HEK293 (cell line): Measurements from ENCODE around the gene NMB.

Source experiments
- CTCF ChIA-PET: fragments of 350-600 bp; formaldehyde crosslinking; extraction: SDS; loops from one replicate; lab custom pipeline; 2021; ENCODE audit warnings: antibody characterized with exemption; lab: Yijun Ruan, JAX
- POLR2A ChIA-PET: fragments of 300-600 bp; formaldehyde crosslinking; extraction: SDS; loops from one replicate; lab custom pipeline; 2020; ENCODE audit warnings: antibody characterized with exemption, inconsistent platforms; lab: Yijun Ruan, JAX
- H3K27ac ChIP-seq: fragments of 200-500 bp; sonication (Bioruptor generic); 2 replicates; pipeline ENCODE4 v1.5.1; 2014; ENCODE audit warnings: low read depth, low read length, control low read depth, inconsistent platforms; ENCODE audit errors: extremely low read depth
- H3K36me3 ChIP-seq, 2 experiments: fragments of 200-500 bp in 1 of 2; sonication (Bioruptor generic) in 1 of 2; 1 replicate in 1 of 2; 2 replicates in 1 of 2; pipeline ENCODE4 v1.5.1; 2014 to 2017; ENCODE audit warnings: inconsistent platforms in 2 of 2, low read length in 2 of 2; ENCODE audit not compliant: control insufficient read depth in 2 of 2, insufficient read depth in 1 of 2
- H3K4me1 ChIP-seq: fragments of 200-500 bp; sonication (Bioruptor generic); 2 replicates; pipeline ENCODE4 v1.5.1; 2014; ENCODE audit warnings: mild to moderate bottlenecking, low read length, inconsistent platforms; ENCODE audit not compliant: control insufficient read depth, insufficient read depth
- H3K4me3 ChIP-seq: 2 replicates; pipeline ENCODE4 v1.5.1; 2011; ENCODE audit warnings: low read depth, mild to moderate bottlenecking, control low read depth, low read length, moderate library complexity
- H3K9me3 ChIP-seq: fragments of 200-500 bp; sonication (Bioruptor generic); 2 replicates; pipeline ENCODE4 v1.5.1; 2014; ENCODE audit warnings: low read depth, low read length, inconsistent platforms; ENCODE audit not compliant: control insufficient read depth, insufficient read depth
- ATF2 ChIP-seq: fragments of 450-650 bp; formaldehyde crosslinking; IDR thresholded peaks from 2 replicates; pipeline ENCODE4 v1.5.1; 2016; ENCODE audit warnings: missing biosample characterization, missing genetic modification characterization, low read depth
- KLF10 ChIP-seq: fragments of 450-650 bp; IDR thresholded peaks from 2 replicates; pipeline ENCODE4 v1.5.1; 2018; ENCODE audit warnings: missing biosample characterization, mild to moderate bottlenecking, missing genetic modification characterization
- PBX3 ChIP-seq: sonication (generic); formaldehyde crosslinking; IDR thresholded peaks from 2 replicates; pipeline ENCODE4 v1.8.1; 2022; ENCODE audit warnings: mild to moderate bottlenecking, moderate library complexity, missing genetic modification reagents
- PRDM10 ChIP-seq: fragments of 450-650 bp; formaldehyde crosslinking; IDR thresholded peaks from 2 replicates; pipeline ENCODE4 v1.5.1; 2016; ENCODE audit warnings: missing biosample characterization, missing genetic modification characterization
- SCRT1 ChIP-seq: fragments of 450-650 bp; formaldehyde crosslinking; IDR thresholded peaks from 2 replicates; pipeline ENCODE4 v1.5.1; 2016; ENCODE audit warnings: missing biosample characterization, missing genetic modification characterization, borderline replicate concordance
- TCF7L2 ChIP-seq: IDR thresholded peaks from 2 replicates; pipeline ENCODE4 v1.6.1; 2011; ENCODE audit warnings: low read depth, mild to moderate bottlenecking, inconsistent platforms, low read length, moderate library complexity, borderline replicate concordance
- TSHZ1 ChIP-seq: fragments of 450-650 bp; formaldehyde crosslinking; IDR thresholded peaks from 2 replicates; pipeline ENCODE4 v1.5.1; 2016; ENCODE audit warnings: missing biosample characterization, missing genetic modification characterization, borderline replicate concordance
- YY1 ChIP-seq: fragments of 450-650 bp; formaldehyde crosslinking; IDR thresholded peaks from 2 replicates; pipeline ENCODE4 v1.5.1; 2018; ENCODE audit warnings: missing biosample characterization, missing genetic modification characterization
- ZFP3 ChIP-seq: fragments of 450-650 bp; formaldehyde crosslinking; IDR thresholded peaks from 2 replicates; pipeline ENCODE4 v1.5.1; 2016; ENCODE audit warnings: low read depth, missing biosample characterization, missing genetic modification characterization
- ZIC2 ChIP-seq: fragments of 450-650 bp; formaldehyde crosslinking; IDR thresholded peaks from 2 replicates; pipeline ENCODE4 v1.5.1; 2016; ENCODE audit warnings: missing biosample characterization, missing genetic modification characterization
- ZNF175 ChIP-seq: fragments of 450-650 bp; formaldehyde crosslinking; IDR thresholded peaks from 2 replicates; pipeline ENCODE4 v1.5.1; 2016; ENCODE audit warnings: missing biosample characterization, missing genetic modification characterization
- ZNF223 ChIP-seq: fragments of 450-650 bp; formaldehyde crosslinking; IDR thresholded peaks from 2 replicates; pipeline ENCODE4 v1.5.1; 2016; ENCODE audit warnings: missing biosample characterization, missing genetic modification characterization
- ZNF280D ChIP-seq: fragments of 450-650 bp; formaldehyde crosslinking; IDR thresholded peaks from 2 replicates; pipeline ENCODE4 v1.5.1; 2016; ENCODE audit warnings: missing biosample characterization, missing genetic modification characterization
- ZNF302 ChIP-seq: fragments of 450-650 bp; formaldehyde crosslinking; IDR thresholded peaks from 2 replicates; pipeline ENCODE4 v1.5.1; 2016; ENCODE audit warnings: missing biosample characterization, missing genetic modification characterization, low read depth
- ZNF362 ChIP-seq: fragments of 450-650 bp; formaldehyde crosslinking; IDR thresholded peaks from 2 replicates; pipeline ENCODE4 v1.5.1; 2016; ENCODE audit warnings: missing biosample characterization, missing genetic modification characterization
- ZNF510 ChIP-seq: fragments of 450-650 bp; formaldehyde crosslinking; IDR thresholded peaks from 2 replicates; pipeline ENCODE4 v1.5.1; 2018; ENCODE audit warnings: mild to moderate bottlenecking, missing genetic modification characterization, missing biosample characterization; ENCODE audit not compliant: insufficient replicate concordance
- ZNF513 ChIP-seq: fragments of 450-650 bp; IDR thresholded peaks from 2 replicates; pipeline ENCODE4 v1.5.1; 2018; ENCODE audit warnings: missing biosample characterization, missing genetic modification characterization
- ZNF514 ChIP-seq: fragments of 450-650 bp; formaldehyde crosslinking; IDR thresholded peaks from 2 replicates; pipeline ENCODE4 v1.5.1; 2016; ENCODE audit warnings: missing biosample characterization, missing genetic modification characterization
- ZNF626 ChIP-seq: fragments of 450-650 bp; sonication (Bioruptor Pico); formaldehyde crosslinking; IDR thresholded peaks from 2 replicates; pipeline ENCODE4 v1.5.1; 2018; ENCODE audit warnings: missing biosample characterization, missing genetic modification characterization, inconsistent platforms
- ZNF830 ChIP-seq: fragments of 450-650 bp; IDR thresholded peaks from 2 replicates; pipeline ENCODE4 v1.5.0; 2018; ENCODE audit warnings: missing biosample characterization, missing genetic modification characterization, low read depth, mild to moderate bottlenecking, moderate library complexity

NMB gene

GRCh38 chr15:84631706-84632272 is 26.2 kb downstream of the NMB start (continued):
- TF ChIP-seq TSHZ1 (tag by site-specific recombination) (no peak), ZNF513 (tag by site-specific recombination) (peak; percentile 57), SCRT1 (no peak), ZNF302 (tag by site-specific recombination) (no peak), ZNF223 (tag by site-specific recombination) (no peak)

GRCh38 chr15:84629033-84629432 is 29.0 kb downstream of the NMB start:
- Histone ChIP-seq H3K4me1 (peaks cover 4% of the 10 kb centered on the region), H3K9me3 (no peaks in the 10 kb centered on the region), H3K27ac (no peak overlapping the region), H3K4me3 (no peak overlapping the region), H3K36me3 (no peaks in the 10 kb centered on the region)
- ChIA-PET POLR2A (no interaction called here), CTCF (interaction anchor here (0.6 to 1.5 kb wide), 5 partner anchors 9 to 83 kb away, joined by 3 to 4 read pairs (median 3); no protein-coding TSS in a partner anchor)
- TF ChIP-seq ZFP3 (tag by site-specific recombination): no peak
- no peak for TF ChIP-seq YY1 (tag by site-specific recombination)
- TF ChIP-seq ZNF830 (tag by site-specific recombination): no peak
- TF ChIP-seq ZNF514 (tag by site-specific recombination): no peak
- no peak for TF ChIP-seq ZIC2 (tag by site-specific recombination)
- no peak for TF ChIP-seq ATF2 (tag by site-specific recombination)
- no peak for TF ChIP-seq TCF7L2
- no peak for TF ChIP-seq ZNF175 (tag by site-specific recombination)
- no peak for TF ChIP-seq ZNF280D
- TF ChIP-seq ZNF626 (tag by site-specific recombination): no peak
- TF ChIP-seq KLF10 (tag by site-specific recombination): no peak
- TF ChIP-seq ZNF510 (tag by site-specific recombination): peak; percentile 70
- no peak for TF ChIP-seq PRDM10 (tag by site-specific recombination)
- TF ChIP-seq ZNF362 (tag by site-specific recombination): no peak
- TF ChIP-seq PBX3: no peak
